ENCODE results near the gene BPTF. TPM values are rescaled to one million over a fixed set of nuclear protein-coding genes. Genes with fewer than 3 reads are reported as not detected.

Gene BPTF
- total and polyA plus RNA-seq, 2 of the 13 experiments (the other 11 are each of a cell fraction or from before 2014, with no cell fraction given): 43.5 to 66.1 TPM

- Histone ChIP-seq H3K9me3 (ENCODE audit: low read length) (no peaks in the 10 kb centered on the region), H3K27ac (ENCODE audit: extremely low read length, insufficient read depth, low read length) (peak overlapping the region; percentile 91), H3K4me3 (replicated peaks in 1 of 3; ENCODE audit: insufficient read depth in 1 of 3, low read depth in 2 of 3, low read length in 3 of 3) (peak overlapping the region; percentile 85 to 89 (median 88)), H3K79me2 (ENCODE audit: insufficient read depth, low read length) (no peaks in the 10 kb centered on the region), H3K9ac (ENCODE audit: insufficient read depth, low read depth, low read length) (peak overlapping the region; percentile 79), H3K36me3 (replicated peaks in 1 of 2; ENCODE audit: control insufficient read depth in 1 of 2, insufficient read depth in 2 of 2, low read length in 2 of 2) (no peaks in the 10 kb centered on the region), H4K20me1 (ENCODE audit: insufficient read depth, low read length) (no peaks in the 10 kb centered on the region), H3K4me2 (ENCODE audit: low read depth, low read length) (peak overlapping the region; percentile 99), H3K4me1 (ENCODE audit: insufficient read depth, low read length) (peaks cover 36% of the 10 kb centered on the region), H3K27me3 (ENCODE audit: control insufficient read depth in 1 of 2, insufficient read depth in 2 of 2, low read length in 2 of 2) (peaks cover 0 to 7% of the 10 kb centered on the region in 2 experiments; a peak in 1 of 5 replicates), H2AFZ (ENCODE audit: low read length) (no peak overlapping the region)
- POLR2A ChIA-PET: interaction anchor here (1.0 to 2.7 kb wide), 5 partner anchors 26 to 1333 kb away, joined by 3 to 25 read pairs (median 6); partner anchors contain the start of genes ABCA5 and KPNA2
- WGBS (ENCODE audit: low lambda C conversion rate): 0% methylated on average over 34 of the region's 144 CpGs
- intact Hi-C loops (cut with micrococcal nuclease; ENCODE audit: unreplicated experiment) (no loop called here), in situ Hi-C loops (cut with HindIII; ENCODE audit: extremely low pct_ligation_motif_present, low pct_unique_long_range_greater_than_20kb) (no loop called here)
- BruUV-seq (replicated peaks): no TSS peak
- DNase-seq (ENCODE audit: low spot score): peak; percentile 68
- no peak for FAIRE-seq
- CTCF ChIA-PET (ENCODE audit: low intra/inter-chr PET ratio, low total read pairs): no interaction called here
- ATAC-seq: peak; percentile 72
- no peak for TF ChIP-seq TP53 (CRISPR knock-in tag; conservative IDR thresholded peaks at IDR 0.05)
- TF ChIP-seq ZNF383 (CRISPR knock-in tag; IDR thresholded peaks at IDR 0.05; ENCODE audit: borderline replicate concordance): no peak
- no peak; the same call in 1 of the 2 replicates for TF ChIP-seq ZNF83 (CRISPR knock-in tag; IDR thresholded peaks at IDR 0.05; ENCODE audit: borderline replicate concordance)
- no peak for TF ChIP-seq SNAI1 (CRISPR knock-in tag; IDR thresholded peaks at IDR 0.05; ENCODE audit: borderline replicate concordance)
- no peak for TF ChIP-seq SCMH1 (CRISPR knock-in tag; IDR thresholded peaks at IDR 0.05; ENCODE audit: borderline replicate concordance)
- peak; percentile 51; the same call in 1 of the 2 replicates for TF ChIP-seq ZNF446 (CRISPR knock-in tag; IDR thresholded peaks at IDR 0.05)
- peak; percentile 17; the same call in 1 of the 2 replicates for TF ChIP-seq PRDM15 (CRISPR knock-in tag; IDR thresholded peaks at IDR 0.05)
- TF ChIP-seq KAT2B (IDR thresholded peaks at IDR 0.05; ENCODE audit: borderline replicate concordance, low read depth, low read length): no peak
- peak; percentile 77 to 82 for TF ChIP-seq HMGXB4 (CRISPR knock-in tag; IDR thresholded peaks at IDR 0.05; ENCODE audit: borderline replicate concordance in 1 of 2, low read depth in 1 of 2)
- TF ChIP-seq RNF219 (CRISPR knock-in tag; IDR thresholded peaks at IDR 0.05): no peak
- TF ChIP-seq BCLAF1 (IDR thresholded peaks at IDR 0.05): no peak
Observed at GRCh38 chr17:67993153-67993997, 168.1 kb downstream of the BPTF start.

Measured in HepG2 (cell line).